DMS153 (cell line): Measurements from ENCODE around the gene PLVAP.
"Not testable (repeated sequence)": the region's sequence is repeated elsewhere in the genome, so short reads cannot be mapped to it uniquely, and the experiment has no call there.

Experiments
- DNase-seq: peaks from one replicate; lab custom pipeline; 2025; lab: John Stamatoyannopoulos, UW

PLVAP gene

GRCh38 chr19:17398902-17399527 is 21.9 kb upstream of the PLVAP start:
- no peak for DNase-seq

- DNase-seq: no peak
Measured at GRCh38 chr19:17394891-17395415, 17.8 kb upstream of the PLVAP start.

- DNase-seq: no peak
Measured at GRCh38 chr19:17393914-17394313, 16.8 kb upstream of the PLVAP start, which contains the start of gene CCDC194. Gene CCDC194, minus strand, starts transcription at chr19:17394196. Its CDS starts 38 bp downstream, at chr19:17394158.

GRCh38 chr19:17393002-17393401 is 15.9 kb upstream of the PLVAP start:
- DNase-seq: no peak

GRCh38 chr19:17391371-17392151 is 14.4 kb upstream of the PLVAP start:
- no peak for DNase-seq

- peak; percentile 83 for DNase-seq
Measured at GRCh38 chr19:17390665-17391370, 13.7 kb upstream of the PLVAP start.

- no peak for DNase-seq
Measured at GRCh38 chr19:17389957-17390664, 13.0 kb upstream of the PLVAP start.

- no peak for DNase-seq
Measured at GRCh38 chr19:17389288-17389687, 12.1 kb upstream of the PLVAP start.

- DNase-seq: no peak
Measured at GRCh38 chr19:17385878-17386611, 8.9 kb upstream of the PLVAP start.

GRCh38 chr19:17380426-17381138 is 3.4 kb upstream of the PLVAP start:
- no peak for DNase-seq

GRCh38 chr19:17379221-17379631 is 2.1 kb upstream of the PLVAP start:
- DNase-seq: no peak

GRCh38 chr19:17378271-17378670 is 1.1 kb upstream of the PLVAP start:
- no peak for DNase-seq

GRCh38 chr19:17370026-17370587 is 7.0 kb downstream of the PLVAP start:
- DNase-seq: no peak

GRCh38 chr19:17365361-17365760 is 11.8 kb downstream of the PLVAP start:
- no peak for DNase-seq

- DNase-seq: not testable (repeated sequence)
Measured at GRCh38 chr19:17363852-17364605, 13.1 kb downstream of the PLVAP start.

- no peak for DNase-seq
Measured at GRCh38 chr19:17359905-17360800, 17.0 kb downstream of the PLVAP start.

- DNase-seq: no peak
Measured at GRCh38 chr19:17358395-17358794, 18.7 kb downstream of the PLVAP start.

- no peak for DNase-seq
Measured at GRCh38 chr19:17357724-17358123, 19.4 kb downstream of the PLVAP start.
